DND-41 (cell line): ENCODE data around the gene GUCD1.

ENCODE experiments used
- ATAC-seq: fragments of 200-7000 bp; cut with Tn5 transposase; 3 replicates; pipeline ENCODE4 v1.9.1; 2021; ENCODE audit warnings: low read depth; ENCODE audit not compliant: insufficient read depth
- DNase-seq: peaks from one replicate; pipeline ENCODE4 v3.0.0-alpha.2; 2020
- H2AFZ ChIP-seq: 2 replicates; pipeline ENCODE4 v1.6.0; 2012; ENCODE audit warnings: low read depth, low read length
- H3K27ac ChIP-seq: 2 replicates; pipeline ENCODE4 v1.5.1; 2012; ENCODE audit warnings: low read length, inconsistent platforms
- H3K27me3 ChIP-seq: fragments of 200-600 bp; sonication (generic); 2 replicates; pipeline ENCODE4 v1.6.0; 2012; ENCODE audit warnings: low read length, mild to moderate bottlenecking, inconsistent platforms; ENCODE audit not compliant: insufficient read depth, poor library complexity
- H3K36me3 ChIP-seq: 2 replicates; pipeline ENCODE4 v1.5.1; 2012; ENCODE audit warnings: low read length, inconsistent platforms; ENCODE audit not compliant: insufficient read depth
- H3K4me1 ChIP-seq: 2 replicates; pipeline ENCODE4 v1.5.1; 2012; ENCODE audit warnings: mild to moderate bottlenecking, low read length; ENCODE audit not compliant: insufficient read depth
- H3K4me2 ChIP-seq: 2 replicates; pipeline ENCODE4 v1.6.0; 2012; ENCODE audit warnings: mild to moderate bottlenecking, moderate library complexity, low read length, inconsistent platforms; ENCODE audit not compliant: insufficient read depth
- H3K4me3 ChIP-seq, 2 experiments: fragments of 200-600 bp in 1 of 2; shearing (Covaris generic) in 1 of 2; 2 replicates each; pipeline ENCODE4 v1.5.1; 2012 to 2016; ENCODE audit warnings: inconsistent platforms in 2 of 2, low read length in 2 of 2, mild to moderate bottlenecking in 2 of 2, low read depth in 1 of 2, moderate library complexity in 1 of 2
- H3K79me2 ChIP-seq: 2 replicates; pipeline ENCODE4 v1.6.0; 2012; ENCODE audit warnings: low read length, inconsistent platforms; ENCODE audit not compliant: insufficient read depth
- H3K9ac ChIP-seq: 2 replicates; pipeline ENCODE4 v1.6.0; 2012; ENCODE audit warnings: low read depth, mild to moderate bottlenecking, inconsistent platforms, low read length, moderate library complexity
- H3K9me3 ChIP-seq: 2 replicates; pipeline ENCODE4 v1.5.1; 2012; ENCODE audit warnings: low read length, moderate library complexity, mild to moderate bottlenecking, inconsistent platforms; ENCODE audit not compliant: insufficient read depth, severe bottlenecking
- H4K20me1 ChIP-seq: 2 replicates; pipeline ENCODE4 v1.6.0; 2012; ENCODE audit warnings: low read length; ENCODE audit not compliant: insufficient read depth
- EZH2 ChIP-seq: IDR thresholded peaks from 3 replicates; pipeline ENCODE4 v1.6.1; 2012; ENCODE audit warnings: borderline replicate concordance, low read depth, mild to moderate bottlenecking, moderate library complexity, low read length, inconsistent platforms; ENCODE audit not compliant: severe bottlenecking
- TF ChIP-seq, protein P1 (sequence below): IDR thresholded peaks from 2 replicates; pipeline ENCODE4 v1.5.1; 2012; ENCODE audit warnings: borderline replicate concordance, low read length, moderate library complexity, mild to moderate bottlenecking; ENCODE audit not compliant: poor library complexity, severe bottlenecking; ENCODE audit errors: extremely low read depth

The GUCD1 gene

DNA sequence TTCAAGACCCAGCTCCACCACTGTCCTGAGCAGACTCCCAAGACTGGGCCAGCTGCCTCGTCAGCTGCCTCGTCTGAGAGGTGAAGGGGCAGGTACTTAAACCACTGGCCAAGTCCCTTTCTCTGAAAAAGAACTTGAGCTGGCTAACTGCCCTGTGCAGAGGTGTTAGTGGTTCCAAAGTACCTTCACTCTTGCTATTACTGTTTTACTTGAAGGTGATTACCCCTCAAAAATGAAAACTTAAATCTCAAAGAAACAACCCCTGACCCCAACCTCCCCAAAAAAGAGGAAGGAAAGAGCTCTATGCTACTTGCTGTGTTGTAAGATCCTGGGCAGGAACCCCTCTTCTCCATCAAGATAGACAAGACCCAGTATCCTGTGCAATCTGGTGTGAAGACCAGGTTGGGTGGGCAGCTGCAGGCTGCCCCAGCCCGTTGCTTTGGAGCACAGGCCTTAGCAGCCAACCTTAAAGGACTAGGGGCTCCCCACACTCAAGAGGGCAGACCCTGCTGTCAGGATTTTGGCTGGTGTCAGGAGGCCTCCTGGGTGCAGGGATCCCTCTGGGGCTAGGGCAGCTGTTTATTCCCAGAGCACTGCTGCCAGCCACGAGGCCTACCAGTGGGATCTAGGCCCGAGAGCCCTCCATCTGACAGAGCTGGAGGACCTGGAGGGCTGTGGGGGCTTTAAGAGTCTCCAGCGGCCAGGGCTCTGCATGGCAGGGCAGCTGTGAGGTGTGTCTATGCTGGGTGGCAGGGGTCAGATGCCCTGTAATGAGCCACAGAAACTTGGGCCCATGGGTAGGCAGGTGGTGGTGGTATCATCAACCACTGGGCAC lies 13.0 kb downstream of the GUCD1 start:
- Histone ChIP-seq H3K79me2 (no peaks in the 10 kb centered on the region), H2AFZ (no peak overlapping the region), H3K9ac (no peak overlapping the region), H3K4me2 (no peak overlapping the region), H3K4me3 (no peak overlapping the region), H3K27ac (no peak overlapping the region), H4K20me1 (peaks cover 22% of the 10 kb centered on the region), H3K4me1 (no peaks in the 10 kb centered on the region), H3K9me3 (no peaks in the 10 kb centered on the region), H3K27me3 (no peaks in the 10 kb centered on the region), H3K36me3 (peaks cover 70% of the 10 kb centered on the region)
- TF ChIP-seq, protein P1, sequence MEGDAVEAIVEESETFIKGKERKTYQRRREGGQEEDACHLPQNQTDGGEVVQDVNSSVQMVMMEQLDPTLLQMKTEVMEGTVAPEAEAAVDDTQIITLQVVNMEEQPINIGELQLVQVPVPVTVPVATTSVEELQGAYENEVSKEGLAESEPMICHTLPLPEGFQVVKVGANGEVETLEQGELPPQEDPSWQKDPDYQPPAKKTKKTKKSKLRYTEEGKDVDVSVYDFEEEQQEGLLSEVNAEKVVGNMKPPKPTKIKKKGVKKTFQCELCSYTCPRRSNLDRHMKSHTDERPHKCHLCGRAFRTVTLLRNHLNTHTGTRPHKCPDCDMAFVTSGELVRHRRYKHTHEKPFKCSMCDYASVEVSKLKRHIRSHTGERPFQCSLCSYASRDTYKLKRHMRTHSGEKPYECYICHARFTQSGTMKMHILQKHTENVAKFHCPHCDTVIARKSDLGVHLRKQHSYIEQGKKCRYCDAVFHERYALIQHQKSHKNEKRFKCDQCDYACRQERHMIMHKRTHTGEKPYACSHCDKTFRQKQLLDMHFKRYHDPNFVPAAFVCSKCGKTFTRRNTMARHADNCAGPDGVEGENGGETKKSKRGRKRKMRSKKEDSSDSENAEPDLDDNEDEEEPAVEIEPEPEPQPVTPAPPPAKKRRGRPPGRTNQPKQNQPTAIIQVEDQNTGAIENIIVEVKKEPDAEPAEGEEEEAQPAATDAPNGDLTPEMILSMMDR = no peak
- TF ChIP-seq EZH2 = no peak
- no peak for DNase-seq
- ATAC-seq = no peak; the same call in 2 of the 3 replicates

GRCh38 chr22:24540470-24540869 lies 14.5 kb downstream of the GUCD1 start:
- Histone ChIP-seq H3K79me2 (no peaks in the 10 kb centered on the region), H4K20me1 (peaks cover 18% of the 10 kb centered on the region), H3K4me2 (no peak overlapping the region), H2AFZ (no peak overlapping the region), H3K4me1 (no peaks in the 10 kb centered on the region), H3K9me3 (no peaks in the 10 kb centered on the region), H3K27ac (no peak overlapping the region), H3K4me3 (no peak overlapping the region), H3K9ac (no peak overlapping the region), H3K36me3 (peaks cover 61% of the 10 kb centered on the region), H3K27me3 (no peaks in the 10 kb centered on the region)
- TF ChIP-seq, protein P1 = no peak
- no peak for TF ChIP-seq EZH2
- ATAC-seq (no peak), DNase-seq (no peak)

- H3K27me3 ChIP-seq = no peaks in the 10 kb centered on the region
- H3K9me3 ChIP-seq = no peaks in the 10 kb centered on the region
- H4K20me1 ChIP-seq = no peaks in the 10 kb centered on the region
- TF ChIP-seq, protein P1 = no peak
- TF ChIP-seq EZH2 = no peak
- no peak overlapping the region for H3K9ac ChIP-seq
- H3K4me1 ChIP-seq = no peaks in the 10 kb centered on the region
- no peak overlapping the region for H3K4me3 ChIP-seq
- no peak overlapping the region for H3K27ac ChIP-seq
- H3K4me2 ChIP-seq = no peak overlapping the region
- ATAC-seq (no peak), DNase-seq (no peak)
- H3K36me3 ChIP-seq = peaks cover 18% of the 10 kb centered on the region
- H3K79me2 ChIP-seq = no peaks in the 10 kb centered on the region
- no peak overlapping the region for H2AFZ ChIP-seq
These were observed 18.8 kb downstream of the GUCD1 start for GRCh38 chr22:24536089-24536488.
